ENCODE results near the gene URM1. TPM values are rescaled to one million over a fixed set of nuclear protein-coding genes. Genes with fewer than 3 reads are reported as not detected.

URM1 gene
- total and polyA plus RNA-seq, 10 of the 15 experiments (the other 5 are each of a cell fraction or from before 2014, with no cell fraction given): 7.9 to 75.8 (median 63.7) TPM

DNA sequence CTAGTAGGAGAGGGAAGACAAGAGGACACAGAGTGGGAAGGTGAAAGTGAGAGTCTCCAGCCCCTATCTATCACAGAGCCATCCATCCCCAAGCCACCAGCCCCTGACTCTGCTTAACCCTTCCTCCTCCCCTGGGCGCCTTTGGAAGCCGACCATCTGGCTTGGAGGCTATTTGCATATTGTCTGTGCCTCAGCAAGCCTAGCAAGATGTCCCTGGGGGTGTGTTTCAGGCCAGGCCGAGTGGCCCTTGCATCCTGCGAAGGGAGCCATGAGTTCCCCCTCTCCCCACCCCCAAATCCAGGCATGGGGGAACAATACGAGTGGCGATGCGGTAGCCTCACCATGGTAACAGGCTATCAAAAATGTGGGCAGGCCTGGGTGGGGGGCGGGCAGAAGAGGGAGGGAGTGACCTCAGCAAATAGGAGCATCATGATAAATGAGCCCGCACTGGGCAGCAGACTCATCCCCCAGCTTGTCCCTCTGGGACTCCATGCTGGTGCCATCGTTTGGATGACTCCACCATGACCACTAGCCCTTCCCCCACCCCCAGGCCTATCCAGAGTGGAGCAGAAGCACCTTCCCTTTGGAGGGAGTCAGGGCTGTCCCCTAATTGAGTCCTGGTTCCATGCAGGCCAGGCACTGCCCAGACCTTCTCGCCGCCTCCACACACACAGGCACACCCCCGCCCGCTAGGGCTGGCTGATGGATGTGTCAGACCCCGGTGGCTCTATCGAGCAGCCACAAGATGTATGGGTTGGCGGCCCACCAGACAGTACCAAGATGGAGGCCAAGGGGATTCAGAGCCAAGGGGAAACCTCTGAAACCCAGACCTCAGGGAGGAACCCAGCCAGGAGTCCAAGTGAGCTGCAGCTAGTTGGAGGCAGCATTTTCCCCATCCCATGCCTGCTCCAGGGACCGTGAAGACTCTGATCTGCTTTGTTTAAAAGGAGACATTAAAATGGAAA is 14.6 kb downstream of the URM1 start:
- H3K27me3 ChIP-seq (replicated peaks in 1 of 2; ENCODE audit: control insufficient read depth in 2 of 2, insufficient read depth in 2 of 2, low read length in 1 of 2): no peaks in the 10 kb centered on the region
- no TSS peak for BruUV-seq (replicated peaks)
- H3K4me1 ChIP-seq (ENCODE audit: control insufficient read depth, insufficient read depth, low read length): no peaks in the 10 kb centered on the region
- WGBS (ENCODE audit: insufficient coverage, insufficient replicate concordance, low lambda C conversion rate, missing lambda C conversion rate): 83% methylated on average over 17 of the region's 18 CpGs
- SMC1A ChIA-PET (ENCODE audit: uncharacterized antibody, unreplicated experiment): no interaction called here
- no peak overlapping the region for H2AFZ ChIP-seq (ENCODE audit: control insufficient read depth, low read depth, low read length)
- TF ChIP-seq, protein P1, sequence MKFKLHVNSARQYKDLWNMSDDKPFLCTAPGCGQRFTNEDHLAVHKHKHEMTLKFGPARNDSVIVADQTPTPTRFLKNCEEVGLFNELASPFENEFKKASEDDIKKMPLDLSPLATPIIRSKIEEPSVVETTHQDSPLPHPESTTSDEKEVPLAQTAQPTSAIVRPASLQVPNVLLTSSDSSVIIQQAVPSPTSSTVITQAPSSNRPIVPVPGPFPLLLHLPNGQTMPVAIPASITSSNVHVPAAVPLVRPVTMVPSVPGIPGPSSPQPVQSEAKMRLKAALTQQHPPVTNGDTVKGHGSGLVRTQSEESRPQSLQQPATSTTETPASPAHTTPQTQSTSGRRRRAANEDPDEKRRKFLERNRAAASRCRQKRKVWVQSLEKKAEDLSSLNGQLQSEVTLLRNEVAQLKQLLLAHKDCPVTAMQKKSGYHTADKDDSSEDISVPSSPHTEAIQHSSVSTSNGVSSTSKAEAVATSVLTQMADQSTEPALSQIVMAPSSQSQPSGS (IDR thresholded peaks at IDR 0.05; ENCODE audit: low read length): no peak
- TF ChIP-seq MAX (IDR thresholded peaks at IDR 0.05; ENCODE audit: low read depth, low read length): no peak
- TF ChIP-seq NFIC (IDR thresholded peaks at IDR 0.05; ENCODE audit: low read depth, low read length): no peak
- no peak for TF ChIP-seq SUZ12 (IDR thresholded peaks at IDR 0.05; ENCODE audit: unreplicated experiment)
- no peak for TF ChIP-seq SREBF2 (IDR thresholded peaks at IDR 0.05; ENCODE audit: low read length)
- no peak for TF ChIP-seq CEBPB (IDR thresholded peaks at IDR 0.05; ENCODE audit: borderline replicate concordance in 1 of 2, low read depth in 2 of 2, low read length in 2 of 2)
- TF ChIP-seq, protein P2, sequence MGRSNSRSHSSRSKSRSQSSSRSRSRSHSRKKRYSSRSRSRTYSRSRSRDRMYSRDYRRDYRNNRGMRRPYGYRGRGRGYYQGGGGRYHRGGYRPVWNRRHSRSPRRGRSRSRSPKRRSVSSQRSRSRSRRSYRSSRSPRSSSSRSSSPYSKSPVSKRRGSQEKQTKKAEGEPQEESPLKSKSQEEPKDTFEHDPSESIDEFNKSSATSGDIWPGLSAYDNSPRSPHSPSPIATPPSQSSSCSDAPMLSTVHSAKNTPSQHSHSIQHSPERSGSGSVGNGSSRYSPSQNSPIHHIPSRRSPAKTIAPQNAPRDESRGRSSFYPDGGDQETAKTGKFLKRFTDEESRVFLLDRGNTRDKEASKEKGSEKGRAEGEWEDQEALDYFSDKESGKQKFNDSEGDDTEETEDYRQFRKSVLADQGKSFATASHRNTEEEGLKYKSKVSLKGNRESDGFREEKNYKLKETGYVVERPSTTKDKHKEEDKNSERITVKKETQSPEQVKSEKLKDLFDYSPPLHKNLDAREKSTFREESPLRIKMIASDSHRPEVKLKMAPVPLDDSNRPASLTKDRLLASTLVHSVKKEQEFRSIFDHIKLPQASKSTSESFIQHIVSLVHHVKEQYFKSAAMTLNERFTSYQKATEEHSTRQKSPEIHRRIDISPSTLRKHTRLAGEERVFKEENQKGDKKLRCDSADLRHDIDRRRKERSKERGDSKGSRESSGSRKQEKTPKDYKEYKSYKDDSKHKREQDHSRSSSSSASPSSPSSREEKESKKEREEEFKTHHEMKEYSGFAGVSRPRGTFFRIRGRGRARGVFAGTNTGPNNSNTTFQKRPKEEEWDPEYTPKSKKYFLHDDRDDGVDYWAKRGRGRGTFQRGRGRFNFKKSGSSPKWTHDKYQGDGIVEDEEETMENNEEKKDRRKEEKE (IDR thresholded peaks at IDR 0.05): no peak
- TF ChIP-seq JUND (IDR thresholded peaks at IDR 0.05; ENCODE audit: low read depth, low read length): no peak
- POLR2A ChIA-PET: no interaction called here
- no peak overlapping the region for H3K4me3 ChIP-seq
- no peak overlapping the region for H3K4me2 ChIP-seq (ENCODE audit: control insufficient read depth, insufficient read depth)
- in situ Hi-C loops (cut with MboI): no loop called here
- peaks cover 12 to 19% of the 10 kb centered on the region in 2 experiments for H3K36me3 ChIP-seq (ENCODE audit: control insufficient read depth in 2 of 2, insufficient read depth in 2 of 2, low read length in 1 of 2)
- FAIRE-seq: no peak
- CTCF ChIA-PET: interaction anchor here (1.2 kb wide), 1 partner anchor 24 kb away, joined by 4 read pairs; no protein-coding TSS in a partner anchor
- ATAC-seq: no peak
- H3K27ac ChIP-seq (ENCODE audit: control insufficient read depth, insufficient read depth): no peak overlapping the region
- H3K9ac ChIP-seq (ENCODE audit: control insufficient read depth, insufficient read depth, low read length): no peak overlapping the region
- RAD21 ChIA-PET (ENCODE audit: unreplicated experiment): no interaction called here
- intact Hi-C loops (cut with micrococcal nuclease; ENCODE audit: unreplicated experiment): no loop called here
- H4K20me1 ChIP-seq (ENCODE audit: control insufficient read depth, insufficient read depth): no peaks in the 10 kb centered on the region
- no peaks in the 10 kb centered on the region for H3K9me3 ChIP-seq (replicated peaks; ENCODE audit: control insufficient read depth, insufficient read depth, low read length)
- H3K79me2 ChIP-seq (ENCODE audit: control insufficient read depth, insufficient read depth, low read length): no peaks in the 10 kb centered on the region
- no peak for DNase-seq (ENCODE audit: low read depth, low spot score)

Measured in GM12878 (cell line).